GM18508 (cell line): ENCODE data around the gene PGK1.
"Not testable (repeated sequence)": the region's sequence is repeated elsewhere in the genome, so short reads cannot be mapped to it uniquely, and the experiment has no call there.

Source experiments
- ATAC-seq: cut with Tn5 transposase; IDR thresholded peaks from one replicate; pipeline ENCODE4 v1.9.1; 2021; ENCODE audit warnings: moderate number of reproducible peaks; ENCODE audit not compliant: insufficient read depth, unreplicated experiment

PGK1 gene

DNA sequence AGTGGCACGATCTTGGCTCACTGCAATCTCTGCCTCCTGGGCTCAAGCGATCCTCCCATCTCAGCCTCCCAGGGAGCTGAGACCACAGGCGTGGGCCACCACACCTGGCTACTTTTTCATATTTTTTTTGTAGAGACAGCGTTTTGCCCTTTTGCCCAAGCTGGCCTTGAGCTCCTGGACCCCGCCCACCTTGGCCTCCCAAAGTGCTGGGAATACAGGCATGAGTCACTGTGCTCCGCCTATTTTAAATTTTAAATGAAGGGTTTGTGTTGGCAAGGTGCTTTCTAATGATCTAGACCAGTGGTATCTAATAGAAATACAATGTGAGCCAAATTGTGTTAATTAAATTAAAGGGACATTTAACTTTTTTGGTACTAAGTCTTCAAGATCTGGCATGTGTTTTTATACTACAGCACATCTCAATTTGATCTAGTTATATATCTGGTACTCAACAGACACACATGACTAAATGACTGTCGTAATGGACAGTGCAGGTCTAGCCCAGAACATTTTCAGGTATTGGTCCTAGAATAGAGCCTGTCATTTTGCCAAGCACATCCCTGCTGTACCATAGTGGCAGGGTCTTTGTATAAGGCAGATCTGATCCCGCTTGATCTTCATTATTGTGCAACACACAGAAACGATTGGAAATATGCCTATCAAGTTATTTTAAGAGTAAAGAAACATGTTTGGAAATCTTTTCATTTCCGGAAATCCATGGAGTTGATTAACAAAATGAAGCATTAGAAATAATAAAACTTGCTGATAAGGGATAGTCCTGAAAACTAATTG lies 7.3 kb downstream of the PGK1 start:
- no peak for ATAC-seq

- no peak for ATAC-seq
Observed at GRCh38 chrX:78116365-78116764, 12.3 kb downstream of the PGK1 start.

GRCh38 chrX:78116766-78117165 lies 12.7 kb downstream of the PGK1 start:
- no peak for ATAC-seq

- no peak for ATAC-seq
Observed at GRCh38 chrX:78118628-78119027, 14.6 kb downstream of the PGK1 start.

DNA sequence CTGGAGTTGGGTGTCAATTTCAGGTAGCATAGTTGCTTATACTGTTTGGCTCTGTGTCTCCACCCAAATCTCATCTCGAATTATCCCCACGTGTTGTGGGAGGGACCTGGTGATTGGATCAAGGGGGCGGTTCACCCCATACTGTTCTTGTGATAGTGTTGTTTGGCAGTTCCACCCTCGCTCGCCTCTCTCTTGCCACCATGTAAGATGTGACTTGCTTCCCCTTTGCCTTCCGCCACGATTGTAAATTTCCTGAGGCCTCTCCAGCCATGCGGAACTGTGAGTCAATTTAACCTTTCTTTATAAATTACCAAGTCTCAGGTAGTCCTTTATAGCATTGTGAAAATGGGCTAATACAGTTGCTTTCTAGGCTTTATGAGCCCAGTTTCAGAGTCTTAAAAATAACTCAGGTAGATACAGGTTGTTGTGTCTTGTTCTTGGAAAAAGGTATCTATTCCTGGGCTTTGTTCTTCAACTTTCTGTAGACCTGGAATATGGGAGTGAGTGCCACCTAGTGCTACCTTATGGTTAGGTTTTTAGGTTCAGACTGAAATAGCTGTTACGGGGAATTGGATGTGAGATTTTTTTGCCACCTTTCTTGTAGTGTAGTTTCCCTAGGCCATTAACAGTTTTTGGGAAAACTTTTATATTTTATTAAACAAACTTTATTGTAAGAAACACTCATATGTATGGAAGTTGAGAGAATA lies 15.6 kb downstream of the PGK1 start:
- ATAC-seq: no peak

DNA sequence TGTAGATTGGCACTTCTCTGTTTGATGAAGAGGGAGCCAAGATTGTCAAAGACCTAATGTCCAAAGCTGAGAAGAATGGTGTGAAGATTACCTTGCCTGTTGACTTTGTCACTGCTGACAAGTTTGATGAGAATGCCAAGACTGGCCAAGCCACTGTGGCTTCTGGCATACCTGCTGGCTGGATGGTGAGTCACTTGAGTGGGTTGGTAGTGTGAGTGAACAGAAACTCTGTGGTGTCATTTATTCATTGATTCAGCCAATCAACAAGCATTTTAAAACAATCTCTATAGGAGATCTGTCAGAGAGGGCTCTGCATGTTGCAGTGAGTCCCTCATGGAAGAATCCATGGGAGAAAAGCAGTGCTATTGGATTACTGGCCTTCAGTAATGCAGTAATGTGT lies 19.1 kb downstream of the PGK1 start:
- no peak for ATAC-seq

- no peak for ATAC-seq
Observed at GRCh38 chrX:78124307-78124706, 20.3 kb downstream of the PGK1 start.

DNA sequence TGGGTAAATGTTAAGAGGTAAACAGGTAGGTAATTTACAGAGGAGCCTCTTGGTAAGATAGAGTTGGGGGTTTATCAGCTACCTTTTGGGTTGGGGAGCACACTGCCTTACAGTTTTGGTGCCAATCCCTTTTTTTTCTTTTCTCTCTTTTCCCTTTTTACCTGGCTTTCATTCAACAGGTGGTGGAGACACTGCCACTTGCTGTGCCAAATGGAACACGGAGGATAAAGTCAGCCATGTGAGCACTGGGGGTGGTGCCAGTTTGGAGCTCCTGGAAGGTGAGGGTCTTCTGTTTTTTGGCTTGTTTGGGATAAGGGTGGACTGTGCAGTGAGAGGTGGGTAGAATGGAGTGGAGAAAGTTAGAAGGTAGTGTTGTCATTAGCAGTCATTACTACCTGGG lies 21.1 kb downstream of the PGK1 start:
- ATAC-seq: no peak

DNA sequence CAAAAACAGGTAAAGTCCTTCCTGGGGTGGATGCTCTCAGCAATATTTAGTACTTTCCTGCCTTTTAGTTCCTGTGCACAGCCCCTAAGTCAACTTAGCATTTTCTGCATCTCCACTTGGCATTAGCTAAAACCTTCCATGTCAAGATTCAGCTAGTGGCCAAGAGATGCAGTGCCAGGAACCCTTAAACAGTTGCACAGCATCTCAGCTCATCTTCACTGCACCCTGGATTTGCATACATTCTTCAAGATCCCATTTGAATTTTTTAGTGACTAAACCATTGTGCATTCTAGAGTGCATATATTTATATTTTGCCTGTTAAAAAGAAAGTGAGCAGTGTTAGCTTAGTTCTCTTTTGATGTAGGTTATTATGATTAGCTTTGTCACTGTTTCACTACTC lies 21.7 kb downstream of the PGK1 start:
- not testable (repeated sequence) for ATAC-seq

- ATAC-seq: no peak
Observed at GRCh38 chrX:78129714-78130113, 25.7 kb downstream of the PGK1 start.

GRCh38 chrX:78130396-78130795 lies 26.3 kb downstream of the PGK1 start:
- ATAC-seq: no peak

DNA sequence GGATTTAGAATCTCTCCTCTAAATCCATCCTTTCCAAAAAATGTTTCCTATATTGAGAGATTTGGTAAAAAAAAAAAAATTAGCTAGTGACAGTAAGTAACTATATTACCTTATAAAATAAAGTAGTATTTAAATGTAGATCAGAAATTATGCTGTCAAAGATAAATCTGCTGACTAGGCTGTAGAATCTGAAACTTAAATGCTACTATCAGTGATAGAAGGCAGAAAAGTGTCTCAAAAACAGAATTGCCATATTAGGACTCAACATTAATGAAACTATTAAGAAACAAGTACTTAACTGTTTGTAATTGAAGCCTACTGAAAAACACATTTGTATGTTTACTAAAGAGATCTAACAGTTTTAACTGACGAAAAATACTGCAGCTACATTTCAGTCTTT lies 27.1 kb downstream of the PGK1 start:
- ATAC-seq: no peak

DNA sequence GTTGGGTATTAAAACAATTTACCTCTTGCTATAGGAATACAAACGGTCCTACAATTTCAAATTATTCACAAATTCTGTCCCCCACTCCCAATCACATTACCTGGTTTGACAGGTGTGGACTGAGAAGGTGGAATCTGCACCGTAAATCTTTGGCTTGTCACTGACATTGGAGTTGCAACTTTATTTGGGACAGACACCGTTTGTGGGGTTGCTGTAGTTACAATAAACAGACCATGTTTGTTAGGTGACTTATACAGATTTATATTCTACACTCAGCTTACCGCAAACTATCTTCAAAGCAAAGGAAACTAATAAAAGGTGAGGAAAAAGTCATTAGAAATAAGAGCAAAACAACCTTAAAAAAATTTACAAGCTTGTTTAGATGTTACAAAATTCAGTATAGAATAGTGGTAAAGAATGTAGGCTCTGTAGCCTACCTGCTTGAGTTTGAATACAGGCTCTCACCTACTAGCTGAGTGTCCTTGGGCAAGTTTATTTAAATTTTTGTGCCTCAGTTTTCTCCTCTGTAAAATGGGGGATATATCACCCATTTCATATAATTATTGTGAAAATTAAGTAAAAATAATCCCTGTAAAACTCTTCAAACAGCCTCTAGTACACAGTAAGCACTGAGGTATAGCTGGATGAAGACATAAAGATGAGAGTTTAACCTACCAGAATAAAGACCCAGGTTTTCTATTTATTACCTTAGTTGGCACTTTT lies 29.4 kb downstream of the PGK1 start:
- ATAC-seq: no peak

DNA sequence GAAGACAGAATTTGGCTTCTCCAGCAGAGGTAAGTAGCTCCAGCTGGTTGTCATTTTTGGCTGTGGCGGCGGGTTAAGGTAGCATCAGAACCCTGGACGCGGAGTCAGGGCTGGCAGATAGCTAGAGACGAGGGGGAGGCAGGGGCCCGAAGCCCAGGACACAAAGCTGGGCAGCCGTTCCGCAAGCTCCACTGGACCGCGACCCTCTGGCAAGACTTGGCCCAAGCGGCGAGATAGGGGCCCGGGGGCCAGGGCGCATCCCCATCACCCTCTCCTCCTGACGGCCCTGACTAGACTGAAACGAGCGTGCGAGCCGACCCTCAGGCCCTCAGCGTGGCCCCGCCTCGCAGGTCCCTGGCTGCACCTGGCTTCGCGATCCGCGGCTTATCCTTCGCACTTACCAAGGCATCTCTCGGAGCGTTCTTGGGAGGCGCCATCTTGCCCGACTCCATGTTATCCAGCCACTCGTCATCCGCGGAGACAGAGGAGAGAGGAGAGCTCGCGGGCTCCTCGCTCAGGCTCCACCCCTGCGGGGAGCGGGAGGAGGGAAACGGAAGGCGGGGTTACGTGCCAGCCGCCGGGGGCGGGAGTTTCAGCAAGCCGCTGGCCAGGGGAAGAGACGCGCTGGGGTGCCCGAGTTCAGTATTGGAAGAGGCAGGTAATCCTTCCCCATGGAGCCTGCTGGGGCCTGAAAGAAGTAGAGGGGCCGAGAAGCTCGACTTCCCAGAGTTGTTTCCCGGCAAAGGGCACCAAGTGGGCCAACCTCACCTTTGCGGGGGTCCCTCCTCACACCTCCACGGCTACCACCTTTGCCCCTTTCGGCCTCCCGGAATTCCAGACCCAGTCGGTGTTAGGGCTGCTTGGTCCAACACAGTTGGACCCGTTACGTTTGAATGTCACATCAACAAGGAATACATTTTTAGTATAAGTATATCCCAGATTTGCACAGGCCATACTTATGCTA lies 35.4 kb downstream of the PGK1 start, which contains the start of gene TAF9B:
Gene TAF9B (minus strand): TSS at position 491 of the 964 bp plus-strand sequence. CDS start 39 bp downstream, at position 452.
- peak; percentile 83 for ATAC-seq

- no peak for ATAC-seq
Observed at GRCh38 chrX:78140206-78140605, 36.2 kb downstream of the PGK1 start.

GRCh38 chrX:78147002-78147540 lies 43.0 kb downstream of the PGK1 start:
- ATAC-seq: not testable (repeated sequence)

DNA sequence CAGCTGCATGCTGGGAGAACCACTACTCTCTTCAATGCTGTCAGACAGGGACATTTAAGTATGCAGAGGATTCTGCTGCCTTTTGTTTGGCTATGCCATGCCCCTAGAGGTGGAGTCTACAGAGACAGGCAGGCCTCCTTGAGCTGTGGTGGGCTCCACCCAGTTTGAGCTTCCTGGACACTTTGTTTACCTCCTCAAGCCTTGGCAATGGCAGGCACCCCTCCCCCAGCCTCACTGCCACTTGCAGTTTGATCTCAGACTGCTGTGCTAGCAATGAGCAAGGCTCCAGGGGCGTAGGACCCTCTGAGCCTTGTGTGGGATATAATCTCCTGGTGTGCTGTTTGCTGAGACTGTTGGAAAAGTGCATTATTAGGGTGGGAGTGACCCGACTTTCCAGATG lies 53.3 kb downstream of the PGK1 start:
- not testable (repeated sequence) for ATAC-seq

DNA sequence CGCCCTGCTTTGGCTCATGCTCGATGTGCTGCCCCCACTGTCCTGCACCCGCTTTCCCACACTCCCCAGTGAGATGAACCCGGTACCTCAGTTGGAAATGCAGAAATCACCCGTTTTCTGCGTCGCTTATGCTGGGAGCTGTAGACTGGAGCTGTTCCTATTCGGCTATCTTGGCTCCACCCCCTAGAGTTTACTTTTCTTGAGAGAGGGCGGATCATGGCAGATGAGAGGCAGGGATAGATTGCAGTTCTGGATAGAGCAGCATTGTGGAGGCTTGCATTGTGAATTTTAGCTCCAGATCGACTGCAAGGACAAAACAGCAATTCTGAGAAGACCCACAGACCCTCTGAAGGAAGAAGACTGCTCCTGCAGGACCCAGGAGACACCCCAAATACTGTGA lies 53.8 kb downstream of the PGK1 start:
- ATAC-seq: not testable (repeated sequence)

GRCh38 chrX:78160711-78161110 lies 56.7 kb downstream of the PGK1 start:
- ATAC-seq: not testable (repeated sequence)

DNA sequence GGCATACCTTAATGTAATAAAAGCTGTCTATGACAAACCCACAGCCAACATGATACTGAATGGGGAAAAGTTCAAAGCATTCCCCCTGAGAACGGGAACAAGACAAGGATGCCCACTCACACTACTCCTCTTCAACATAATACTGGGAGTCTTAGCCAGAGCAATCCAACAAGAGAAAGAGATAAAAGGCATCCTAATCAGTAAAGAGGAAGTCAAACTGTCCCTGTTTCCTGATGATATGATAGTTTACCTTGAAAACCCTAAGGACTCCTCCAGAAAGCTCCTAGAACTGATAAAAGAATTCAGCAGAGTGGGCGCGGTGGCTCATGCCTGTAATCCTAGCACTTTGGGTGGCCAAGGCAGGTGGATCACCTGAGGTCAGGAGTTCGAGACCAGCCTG lies 59.1 kb downstream of the PGK1 start:
- not testable (repeated sequence) for ATAC-seq
